ENCODE results near the gene KIAA0513.
"Not testable (repeated sequence)": the region's sequence is repeated elsewhere in the genome, so short reads cannot be mapped to it uniquely, and the experiment has no call there.

KIAA0513 gene

GRCh38 chr16:85052536-85052935 lies 24.9 kb downstream of the KIAA0513 start:
- DNase-seq = no peak

- DNase-seq = not testable (repeated sequence)
Observed at GRCh38 chr16:85054321-85054720, 26.7 kb downstream of the KIAA0513 start.

- DNase-seq = no peak
Observed at GRCh38 chr16:85054948-85055492, 27.4 kb downstream of the KIAA0513 start.

- DNase-seq = no peak
Observed at GRCh38 chr16:85055493-85056210, 28.1 kb downstream of the KIAA0513 start.

GRCh38 chr16:85056211-85056748 lies 28.7 kb downstream of the KIAA0513 start:
- DNase-seq = no peak

- no peak for DNase-seq
Observed at GRCh38 chr16:85057212-85057889, 29.8 kb downstream of the KIAA0513 start.

GRCh38 chr16:85057948-85058347 lies 30.4 kb downstream of the KIAA0513 start:
- no peak for DNase-seq

- DNase-seq = no peak
Observed at GRCh38 chr16:85058909-85059308, 31.3 kb downstream of the KIAA0513 start.

- no peak for DNase-seq
Observed at GRCh38 chr16:85061566-85061965, 34.0 kb downstream of the KIAA0513 start.

GRCh38 chr16:85062323-85062722 lies 34.7 kb downstream of the KIAA0513 start:
- no peak for DNase-seq

GRCh38 chr16:85062845-85063244 lies 35.2 kb downstream of the KIAA0513 start:
- no peak for DNase-seq

GRCh38 chr16:85064186-85064585 lies 36.6 kb downstream of the KIAA0513 start:
- DNase-seq = no peak

GRCh38 chr16:85065099-85065498 lies 37.5 kb downstream of the KIAA0513 start:
- no peak for DNase-seq

GRCh38 chr16:85066346-85066885 lies 38.8 kb downstream of the KIAA0513 start:
- no peak for DNase-seq

- no peak for DNase-seq
Observed at GRCh38 chr16:85067024-85067423, 39.4 kb downstream of the KIAA0513 start.

GRCh38 chr16:85067426-85067825 lies 39.8 kb downstream of the KIAA0513 start:
- no peak for DNase-seq

GRCh38 chr16:85068746-85069145 lies 41.2 kb downstream of the KIAA0513 start:
- no peak for DNase-seq

- no peak for DNase-seq
Observed at GRCh38 chr16:85069171-85069570, 41.6 kb downstream of the KIAA0513 start.

GRCh38 chr16:85072076-85072860 lies 44.7 kb downstream of the KIAA0513 start:
- DNase-seq = no peak

- no peak for DNase-seq
Observed at GRCh38 chr16:85072947-85073346, 45.4 kb downstream of the KIAA0513 start.

- DNase-seq = no peak
Observed at GRCh38 chr16:85074225-85074914, 46.8 kb downstream of the KIAA0513 start.

GRCh38 chr16:85075236-85075924 lies 47.8 kb downstream of the KIAA0513 start:
- no peak for DNase-seq

Data from NCI-H446 (cell line).